SK-N-SH (cell line): ENCODE results near the gene RTP4.

Source experiments
- CHD2 ChIP-seq: fragments of 150-350 bp; IDR thresholded peaks from 2 replicates; pipeline ENCODE4 v1.6.1; 2018; ENCODE audit warnings: low read length; ENCODE audit not compliant: partially characterized antibody
- EZH2phosphoT487 ChIP-seq: fragments of 200-600 bp; sonication (generic); IDR thresholded peaks from 2 replicates; pipeline ENCODE4 v1.6.1; 2017; ENCODE audit warnings: low read depth, mixed run types, mild to moderate bottlenecking, antibody characterized with exemption, moderate library complexity, borderline replicate concordance
- FOXM1 ChIP-seq: IDR thresholded peaks from 2 replicates; pipeline ENCODE4 v1.4.0; 2012; ENCODE audit warnings: low read depth, mild to moderate bottlenecking
- GABPA ChIP-seq: IDR thresholded peaks from 2 replicates; pipeline ENCODE4 v1.4.0; 2012; ENCODE audit warnings: low read depth, mild to moderate bottlenecking
- JUND ChIP-seq: IDR thresholded peaks from 2 replicates; pipeline ENCODE4 v1.4.0; 2012
- MEF2A ChIP-seq: IDR thresholded peaks from 2 replicates; pipeline ENCODE4 v1.4.0; 2012; ENCODE audit warnings: low read depth, borderline replicate concordance
- NRF1 ChIP-seq: IDR thresholded peaks from 2 replicates; pipeline ENCODE4 v1.6.1; 2012; ENCODE audit warnings: low read depth, mild to moderate bottlenecking, low read length
- POLR2AphosphoS5 ChIP-seq: IDR thresholded peaks from 2 replicates; pipeline ENCODE4 v1.6.1; 2012; ENCODE audit warnings: low read depth, low read length
- YY1 ChIP-seq: IDR thresholded peaks from 2 replicates; pipeline ENCODE4 v1.4.0; 2012; ENCODE audit warnings: low read depth, mild to moderate bottlenecking
- TF ChIP-seq, protein P1 (sequence below): fragments of 200-600 bp; sonication (generic); IDR thresholded peaks from 2 replicates; pipeline ENCODE4 v1.6.1; 2017; ENCODE audit warnings: antibody characterized with exemption, mild to moderate bottlenecking, moderate library complexity
- TF ChIP-seq, protein P2 (sequence below): fragments of 150-350 bp; IDR thresholded peaks from 2 replicates; pipeline ENCODE4 v1.6.1; 2016; ENCODE audit warnings: mild to moderate bottlenecking, low read depth, low read length
- TF ChIP-seq, protein P3 (sequence below): IDR thresholded peaks from 2 replicates; pipeline ENCODE4 v1.4.0; 2012; ENCODE audit warnings: low read depth

DNA sequence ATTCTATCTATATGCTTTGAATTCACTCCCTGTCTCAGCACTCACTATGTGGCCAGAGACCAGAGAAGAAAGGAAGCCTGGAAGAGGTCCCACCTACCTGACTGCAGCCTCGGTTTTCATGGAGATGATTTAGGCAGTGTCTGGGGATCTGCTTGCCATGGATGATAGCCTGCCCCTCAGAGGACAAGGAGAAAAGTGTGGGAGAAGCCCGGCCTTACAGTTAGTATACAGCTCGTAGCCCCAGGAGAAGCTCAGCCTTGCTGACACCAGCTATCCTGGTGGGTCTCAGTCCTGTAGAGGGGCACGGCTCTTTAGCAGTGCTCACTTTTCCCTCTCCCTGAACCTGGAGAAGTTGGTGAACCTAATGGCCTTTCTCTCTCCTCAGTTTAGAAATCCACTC is 25.9 kb upstream of the RTP4 start:
- TF ChIP-seq, protein P1, sequence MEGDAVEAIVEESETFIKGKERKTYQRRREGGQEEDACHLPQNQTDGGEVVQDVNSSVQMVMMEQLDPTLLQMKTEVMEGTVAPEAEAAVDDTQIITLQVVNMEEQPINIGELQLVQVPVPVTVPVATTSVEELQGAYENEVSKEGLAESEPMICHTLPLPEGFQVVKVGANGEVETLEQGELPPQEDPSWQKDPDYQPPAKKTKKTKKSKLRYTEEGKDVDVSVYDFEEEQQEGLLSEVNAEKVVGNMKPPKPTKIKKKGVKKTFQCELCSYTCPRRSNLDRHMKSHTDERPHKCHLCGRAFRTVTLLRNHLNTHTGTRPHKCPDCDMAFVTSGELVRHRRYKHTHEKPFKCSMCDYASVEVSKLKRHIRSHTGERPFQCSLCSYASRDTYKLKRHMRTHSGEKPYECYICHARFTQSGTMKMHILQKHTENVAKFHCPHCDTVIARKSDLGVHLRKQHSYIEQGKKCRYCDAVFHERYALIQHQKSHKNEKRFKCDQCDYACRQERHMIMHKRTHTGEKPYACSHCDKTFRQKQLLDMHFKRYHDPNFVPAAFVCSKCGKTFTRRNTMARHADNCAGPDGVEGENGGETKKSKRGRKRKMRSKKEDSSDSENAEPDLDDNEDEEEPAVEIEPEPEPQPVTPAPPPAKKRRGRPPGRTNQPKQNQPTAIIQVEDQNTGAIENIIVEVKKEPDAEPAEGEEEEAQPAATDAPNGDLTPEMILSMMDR: no peak
- TF ChIP-seq POLR2AphosphoS5 (no peak), GABPA (no peak), MEF2A (no peak), EZH2phosphoT487 (no peak), FOXM1 (no peak), YY1 (no peak), CHD2 (no peak), JUND (no peak), NRF1 (no peak)
- TF ChIP-seq, protein P2, sequence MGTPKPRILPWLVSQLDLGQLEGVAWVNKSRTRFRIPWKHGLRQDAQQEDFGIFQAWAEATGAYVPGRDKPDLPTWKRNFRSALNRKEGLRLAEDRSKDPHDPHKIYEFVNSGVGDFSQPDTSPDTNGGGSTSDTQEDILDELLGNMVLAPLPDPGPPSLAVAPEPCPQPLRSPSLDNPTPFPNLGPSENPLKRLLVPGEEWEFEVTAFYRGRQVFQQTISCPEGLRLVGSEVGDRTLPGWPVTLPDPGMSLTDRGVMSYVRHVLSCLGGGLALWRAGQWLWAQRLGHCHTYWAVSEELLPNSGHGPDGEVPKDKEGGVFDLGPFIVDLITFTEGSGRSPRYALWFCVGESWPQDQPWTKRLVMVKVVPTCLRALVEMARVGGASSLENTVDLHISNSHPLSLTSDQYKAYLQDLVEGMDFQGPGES: no peak
- TF ChIP-seq, protein P3, sequence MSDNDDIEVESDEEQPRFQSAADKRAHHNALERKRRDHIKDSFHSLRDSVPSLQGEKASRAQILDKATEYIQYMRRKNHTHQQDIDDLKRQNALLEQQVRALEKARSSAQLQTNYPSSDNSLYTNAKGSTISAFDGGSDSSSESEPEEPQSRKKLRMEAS: no peak
